Smooth muscle cell of the brain vasculature (primary cell): ENCODE data around the gene IL10.
A peak's percentile ranks its signal among the peaks of the same experiment; 100 is the strongest.

Source experiments
- DNase-seq: peaks from one replicate; pipeline ENCODE4 v3.0.0-alpha.2; 2012; ENCODE audit warnings: low read depth, low spot score

Gene IL10

GRCh38 chr1:206772243-206772937, at the start of gene IL10:
Gene IL10 (minus strand): TSS chr1:206772494. CDS start chr1:206772435, 59 bp downstream.
- no peak for DNase-seq

- DNase-seq = no peak
These were observed 49.2 kb upstream of the IL10 start for GRCh38 chr1:206821493-206821892.

GRCh38 chr1:206816390-206817287, 44.3 kb upstream of the IL10 start:
- DNase-seq = no peak

GRCh38 chr1:206814716-206815341, 42.5 kb upstream of the IL10 start:
- DNase-seq = no peak

- DNase-seq = no peak
These were observed 40.2 kb upstream of the IL10 start for GRCh38 chr1:206812471-206812870.

GRCh38 chr1:206809504-206810084, 37.3 kb upstream of the IL10 start:
- DNase-seq = peak; percentile 7

- no peak for DNase-seq
These were observed 36.3 kb upstream of the IL10 start for GRCh38 chr1:206808615-206809014.

GRCh38 chr1:206805357-206805756, 33.1 kb upstream of the IL10 start:
- DNase-seq = no peak

GRCh38 chr1:206804156-206804737, 32.0 kb upstream of the IL10 start:
- DNase-seq = no peak

GRCh38 chr1:206803221-206803730, 31.0 kb upstream of the IL10 start:
- DNase-seq = no peak

- DNase-seq = no peak
These were observed 30.1 kb upstream of the IL10 start for GRCh38 chr1:206802401-206802800.

- no peak for DNase-seq
These were observed 29.2 kb upstream of the IL10 start for GRCh38 chr1:206801467-206801866.

- DNase-seq = no peak
These were observed 28.6 kb upstream of the IL10 start for GRCh38 chr1:206800891-206801290.

- DNase-seq = no peak
These were observed 28.1 kb upstream of the IL10 start for GRCh38 chr1:206800411-206800810.

- no peak for DNase-seq
These were observed 27.0 kb upstream of the IL10 start for GRCh38 chr1:206799311-206799710.

GRCh38 chr1:206798384-206798996, 26.2 kb upstream of the IL10 start:
- no peak for DNase-seq

- DNase-seq = no peak
These were observed 25.5 kb upstream of the IL10 start for GRCh38 chr1:206797534-206798383.

GRCh38 chr1:206796981-206797402, 24.7 kb upstream of the IL10 start:
- DNase-seq = no peak

- no peak for DNase-seq
These were observed 23.8 kb upstream of the IL10 start for GRCh38 chr1:206796116-206796515.

- DNase-seq = no peak
These were observed 22.1 kb upstream of the IL10 start for GRCh38 chr1:206794294-206794908.
